Measurements from ENCODE around the gene MYBL2.

GRCh38 chr20:43720007-43720406 lies 53.1 kb downstream of the MYBL2 start:
- TF ChIP-seq POLR2AphosphoS5 (IDR thresholded peaks at IDR 0.05) (no peak), POLR2A (IDR thresholded peaks at IDR 0.05) (no peak)

All from spleen (tissue), 3 donors.